GM23338 (cell line): ENCODE results near the gene CEACAM19. TPM values are rescaled to one million over a fixed set of nuclear protein-coding genes. Genes with fewer than 3 reads are reported as not detected.

Experiments used
- ATAC-seq: fragments of 200-7000 bp; cut with Tn5 transposase; 3 replicates; pipeline ENCODE4 v1.9.1; 2020
- DNase-seq: peaks from one replicate; pipeline ENCODE4 v3.0.0-alpha.2; 2015; ENCODE audit warnings: low spot score
- H2AFZ ChIP-seq: fragments of 200-600 bp; sonication (generic); 2 replicates; pipeline ENCODE4 v1.8.0; 2016; ENCODE audit warnings: antibody characterized with exemption, mild to moderate bottlenecking, moderate library complexity
- H3F3A ChIP-seq: fragments of 200-600 bp; sonication (generic); replicated peaks from 2 replicates; pipeline ENCODE4 v1.8.0; 2017; ENCODE audit warnings: antibody characterized with exemption, mixed run types, low read depth
- H3K27ac ChIP-seq: fragments of 200-600 bp; sonication (generic); 2 replicates; pipeline ENCODE4 v1.6.1; 2016; ENCODE audit warnings: low read depth
- H3K27me3 ChIP-seq: fragments of 200-600 bp; sonication (generic); 2 replicates; pipeline ENCODE4 v1.8.0; 2016; ENCODE audit warnings: mild to moderate bottlenecking, mixed run types, moderate library complexity; ENCODE audit not compliant: insufficient read depth
- H3K36me3 ChIP-seq: fragments of 200-600 bp; sonication (generic); 2 replicates; pipeline ENCODE4 v1.8.0; 2016; ENCODE audit warnings: mild to moderate bottlenecking; ENCODE audit not compliant: insufficient read depth
- H3K4me1 ChIP-seq: fragments of 200-600 bp; sonication (generic); 2 replicates; pipeline ENCODE4 v1.8.0; 2016; ENCODE audit warnings: mild to moderate bottlenecking, moderate library complexity; ENCODE audit not compliant: insufficient read depth
- H3K4me2 ChIP-seq: fragments of 200-600 bp; sonication (generic); 2 replicates; pipeline ENCODE4 v1.7.1; 2017; ENCODE audit warnings: mixed run types
- H3K4me3 ChIP-seq: fragments of 200-600 bp; sonication (generic); 2 replicates; pipeline ENCODE4 v1.6.1; 2016; ENCODE audit warnings: mixed run types
- H3K79me2 ChIP-seq: fragments of 200-600 bp; sonication (generic); replicated peaks from 2 replicates; pipeline ENCODE4 v1.8.0; 2017; ENCODE audit warnings: mild to moderate bottlenecking; ENCODE audit not compliant: insufficient read depth
- H3K9me2 ChIP-seq: fragments of 200-600 bp; sonication (generic); 2 replicates; pipeline ENCODE4 v1.8.0; 2017; ENCODE audit not compliant: insufficient read depth
- H4K20me1 ChIP-seq: fragments of 200-600 bp; sonication (generic); replicated peaks from 2 replicates; pipeline ENCODE4 v1.8.0; 2017; ENCODE audit warnings: mild to moderate bottlenecking; ENCODE audit not compliant: insufficient read depth
- H3K27ac Mint-ChIP-seq: 2 replicates; pipeline ENCODE4 v1.8.0; 2020; ENCODE audit warnings: inconsistent platforms, mild to moderate bottlenecking, moderate library complexity, mixed read lengths
- H3K27me3 Mint-ChIP-seq: 3 replicates; pipeline ENCODE4 v1.8.0; 2022; ENCODE audit warnings: low read depth, mild to moderate bottlenecking, moderate library complexity, mixed read lengths, inconsistent platforms; ENCODE audit not compliant: insufficient read depth, poor library complexity
- H3K36me3 Mint-ChIP-seq: 3 replicates; pipeline ENCODE4 v1.8.0; 2021; ENCODE audit warnings: low read depth, mild to moderate bottlenecking, inconsistent platforms, moderate library complexity, mixed read lengths
- H3K4me1 Mint-ChIP-seq: 3 replicates; pipeline ENCODE4 v1.8.0; 2020; ENCODE audit warnings: mild to moderate bottlenecking, inconsistent platforms, mixed read lengths
- H3K4me3 Mint-ChIP-seq: 3 replicates; pipeline ENCODE4 v1.8.0; 2021; ENCODE audit warnings: moderate library complexity, mild to moderate bottlenecking, inconsistent platforms, mixed read lengths
- H3K9me3 Mint-ChIP-seq: 3 replicates; pipeline ENCODE4 v1.8.0; 2020; ENCODE audit warnings: moderate library complexity, mild to moderate bottlenecking, inconsistent platforms, mixed read lengths
- CREB1 ChIP-seq: fragments of 250-450 bp; sonication (Bioruptor Pico); IDR thresholded peaks from 2 replicates; pipeline ENCODE4 v1.5.0; 2020; ENCODE audit warnings: low read depth, mild to moderate bottlenecking, moderate library complexity
- CTCF ChIP-seq, 2 experiments: fragments of 200-600 bp in 1 of 2; sonication (generic) in 1 of 2; conservative IDR thresholded peaks; 2 replicates each; pipeline versions ENCODE4 v1.5.1 to v1.6.1; 2016 to 2017; ENCODE audit warnings: antibody characterized with exemption in 2 of 2, low read depth in 2 of 2, mild to moderate bottlenecking in 2 of 2, moderate library complexity in 1 of 2
- ETS1 ChIP-seq: IDR thresholded peaks from 2 replicates; pipeline ENCODE4 v1.6.1; 2016; ENCODE audit warnings: antibody characterized with exemption
- EZH2 ChIP-seq: fragments of 200-600 bp; sonication (generic); IDR thresholded peaks from one replicate; pipeline ENCODE4 v1.8.0; 2017; ENCODE audit warnings: antibody characterized with exemption, mild to moderate bottlenecking, low read depth; ENCODE audit not compliant: unreplicated experiment
- EZH2phosphoT487 ChIP-seq: fragments of 200-600 bp; sonication (generic); IDR thresholded peaks from one replicate; pipeline ENCODE4 v1.8.1; 2018; ENCODE audit warnings: antibody characterized with exemption; ENCODE audit not compliant: unreplicated experiment
- JUNB ChIP-seq: IDR thresholded peaks from one replicate; pipeline ENCODE4 v1.6.1; 2016; ENCODE audit warnings: antibody characterized with exemption; ENCODE audit not compliant: unreplicated experiment
- NANOG ChIP-seq: IDR thresholded peaks from 2 replicates; pipeline ENCODE4 v1.6.1; 2016; ENCODE audit warnings: antibody characterized with exemption, borderline replicate concordance
- POLR2AphosphoS5 ChIP-seq: IDR thresholded peaks from 2 replicates; pipeline ENCODE4 v1.6.1; 2016; ENCODE audit warnings: antibody characterized with exemption, low read depth
- REST ChIP-seq: IDR thresholded peaks from one replicate; pipeline ENCODE4 v1.6.1; 2018; ENCODE audit warnings: antibody characterized with exemption; ENCODE audit not compliant: unreplicated experiment
- STAT1 ChIP-seq: IDR thresholded peaks from one replicate; pipeline ENCODE4 v1.6.1; 2016; ENCODE audit warnings: antibody characterized with exemption; ENCODE audit not compliant: unreplicated experiment
- ZNF114 ChIP-seq: fragments of 250-450 bp; sonication (Bioruptor Pico); IDR thresholded peaks from 2 replicates; pipeline ENCODE4 v1.5.0; 2020; ENCODE audit warnings: mild to moderate bottlenecking, moderate library complexity
- ZNF331 ChIP-seq: fragments of 250-450 bp; sonication (Bioruptor Pico); IDR thresholded peaks from 2 replicates; pipeline ENCODE4 v1.5.0; 2020; ENCODE audit warnings: low read depth, mild to moderate bottlenecking, moderate library complexity
- ZNF462 ChIP-seq: fragments of 250-450 bp; sonication (Bioruptor Pico); IDR thresholded peaks from 2 replicates; pipeline ENCODE4 v1.5.0; 2020; ENCODE audit warnings: mild to moderate bottlenecking, moderate library complexity
- polyA plus RNA-seq: library from polyadenylated mRNA; unstranded; fragments of >200 nt; fragmentation: Nextera tagmentation; extraction: Ambion mirVana; gene quantifications from 2 replicates; pipeline ENCODE4 v1.2.1, GENCODE V29; 2016
- total RNA-seq: library from RNA; depleted of rRNA; stranded (reverse); fragments of >200 nt; shearing (Covaris generic); gene quantifications from 2 replicates; pipeline ENCODE4 v1.2.3, GENCODE V29; 2014

The CEACAM19 gene
- total and polyA plus RNA-seq, 2 experiments from 2014 or later, result 0.38 to 0.76 TPM

- Histone ChIP-seq H3K27me3 (no peaks in the 10 kb centered on the region), H3K27ac (no peak overlapping the region), H3K4me3 (no peak overlapping the region), H4K20me1 (no peaks in the 10 kb centered on the region; the same call in 1 of the 2 replicates), H3K36me3 (peaks cover 29% of the 10 kb centered on the region), H3K4me2 (no peak overlapping the region), H3K79me2 (no peaks in the 10 kb centered on the region), H3K9me2 (no peaks in the 10 kb centered on the region), H3K4me1 (no peaks in the 10 kb centered on the region), H3F3A (no peaks in the 10 kb centered on the region), H2AFZ (no peak overlapping the region)
- Mint-ChIP-seq H3K27me3 (peaks cover 4% of the 10 kb centered on the region), H3K9me3 (no peaks in the 10 kb centered on the region; the same call in 2 of the 3 replicates), H3K36me3 (peaks cover 68% of the 10 kb centered on the region), H3K4me1 (no peaks in the 10 kb centered on the region; the same call in 2 of the 3 replicates), H3K27ac (no peak overlapping the region), H3K4me3 (no peak overlapping the region)
- ATAC-seq (no peak), DNase-seq (no peak)
- TF ChIP-seq EZH2phosphoT487 (no peak), ETS1 (no peak), CTCF (conservative IDR thresholded peaks at IDR 0.05; ENCODE audit: low read depth in 2 of 2) (no peak), REST (no peak), EZH2 (no peak), ZNF114 (no peak), ZNF331 (CRISPR knock-in tag) (no peak), POLR2AphosphoS5 (no peak), JUNB (no peak), NANOG (no peak), CREB1 (CRISPR knock-in tag) (no peak), STAT1 (no peak), ZNF462 (CRISPR knock-in tag) (no peak)
Observed at GRCh38 chr19:44653343-44653742, 17.9 kb upstream of the CEACAM19 start.
